HepG2 (cell line): Measurements from ENCODE around the gene CYP27A1. TPM values are rescaled to one million over a fixed set of nuclear protein-coding genes. Genes with fewer than 3 reads are reported as not detected.

Experiments used
- ASH2L ChIP-seq: fragments of 300-600, 200-600 bp; sonication (generic); IDR thresholded peaks from 2 replicates; pipeline ENCODE4 v1.7.0; 2017; ENCODE audit warnings: low read depth, mild to moderate bottlenecking, moderate library complexity, mixed read lengths, low read length; ENCODE audit not compliant: insufficient read length
- DNMT3B ChIP-seq: conservative IDR thresholded peaks from 2 replicates; pipeline ENCODE4 v1.6.1; 2016; ENCODE audit warnings: missing biosample characterization, control low read depth
- JUN ChIP-seq: sonication (generic); formaldehyde crosslinking; IDR thresholded peaks from 2 replicates; pipeline ENCODE4 v1.4.0; 2020; ENCODE audit warnings: mild to moderate bottlenecking, missing genetic modification reagents
- MIXL1 ChIP-seq: IDR thresholded peaks from 2 replicates; pipeline ENCODE4 v1.6.1; 2016
- PHF20 ChIP-seq: sonication (generic); formaldehyde crosslinking; IDR thresholded peaks from 2 replicates; pipeline ENCODE4 v1.5.0; 2020; ENCODE audit warnings: mild to moderate bottlenecking, missing genetic modification reagents
- SOX6 ChIP-seq, 2 experiments: fragments of 450-650 bp in 1 of 2; sonication (generic) in 1 of 2; formaldehyde crosslinking in 1 of 2; IDR thresholded peaks; 2 replicates each; pipeline versions ENCODE4 v1.4.0 to v1.6.1; 2017 to 2020; ENCODE audit warnings: antibody characterized with exemption in 1 of 2, mild to moderate bottlenecking in 1 of 2, missing genetic modification reagents in 1 of 2
- SUZ12 ChIP-seq: fragments of 150-350 bp; IDR thresholded peaks from 2 replicates; pipeline ENCODE4 v1.6.1; 2014; ENCODE audit warnings: low read depth, low read length
- TAF15 ChIP-seq: fragments of 200-400 bp; formaldehyde crosslinking; IDR thresholded peaks from one replicate; pipeline ENCODE4 v1.6.1; 2018; ENCODE audit warnings: mild to moderate bottlenecking, low read depth, low read length; ENCODE audit not compliant: poor library complexity, severe bottlenecking
- THYN1 ChIP-seq: sonication (generic); formaldehyde crosslinking; IDR thresholded peaks from 2 replicates; pipeline ENCODE4 v1.8.1; 2023; ENCODE audit warnings: low read depth, mild to moderate bottlenecking, moderate library complexity, missing genetic modification reagents, borderline replicate concordance
- ZFAT ChIP-seq: sonication (generic); formaldehyde crosslinking; conservative IDR thresholded peaks from 2 replicates; pipeline ENCODE4 v1.8.1; 2023; ENCODE audit warnings: missing genetic modification reagents, inconsistent platforms
- ZFP90 ChIP-seq: sonication (generic); formaldehyde crosslinking; IDR thresholded peaks from 2 replicates; pipeline ENCODE4 v1.8.0; 2022; ENCODE audit warnings: missing genetic modification reagents, mild to moderate bottlenecking, inconsistent platforms, borderline replicate concordance
- polyA plus RNA-seq, 8 experiments: library from polyadenylated mRNA; depleted of rRNA in 3 of 8; stranded (reverse) in 7 of 8; unstranded in 1 of 8; fragments of >200 nt; fragmentation: Illumina TruSeq in 4 of 8; extraction: Trizol in 4 of 8; gene quantifications; 2 replicates each; pipeline versions ENCODE4 v1.2.1 to v1.2.3, GENCODE V29; 2011 to 2016; ENCODE audit warnings: low read depth in 4 of 8, missing spikeins in 1 of 8, mixed read lengths in 1 of 8; ENCODE audit not compliant: insufficient read depth in 1 of 8
- total RNA-seq, 5 experiments: library from RNA; depleted of rRNA; stranded (reverse); fragments of >200 nt; fragmentation: Illumina TruSeq; extraction: Trizol; gene quantifications; 2 replicates each; pipeline ENCODE4 v1.2.3, GENCODE V29; 2016; ENCODE audit warnings: low read depth in 1 of 5
- TF ChIP-seq, protein P1 (sequence below), 2 experiments: sonication (generic) in 1 of 2; formaldehyde crosslinking in 1 of 2; IDR thresholded peaks; 2 replicates each; pipeline versions ENCODE4 v1.4.0 to v1.6.1; 2016 to 2020; ENCODE audit warnings: borderline replicate concordance in 1 of 2, low read depth in 1 of 2, mild to moderate bottlenecking in 1 of 2, missing genetic modification reagents in 1 of 2
- TF ChIP-seq, protein P2 (sequence below): sonication (generic); formaldehyde crosslinking; conservative IDR thresholded peaks from 2 replicates; pipeline ENCODE4 v1.8.0; 2022; ENCODE audit warnings: missing genetic modification reagents
- TF ChIP-seq, protein P3 (sequence below): sonication (generic); formaldehyde crosslinking; IDR thresholded peaks from 2 replicates; pipeline ENCODE4 v1.5.1; 2020; ENCODE audit warnings: missing genetic modification reagents, mild to moderate bottlenecking, borderline replicate concordance
- TF ChIP-seq, protein P4 (sequence below): sonication (generic); formaldehyde crosslinking; IDR thresholded peaks from 2 replicates; pipeline ENCODE4 v1.4.0; 2020; ENCODE audit warnings: low read depth, missing genetic modification reagents

CYP27A1 gene
- total and polyA plus RNA-seq, 2 of the 13 experiments (the other 11 are each of a cell fraction or from before 2014, with no cell fraction given): 157 to 266 TPM

DNA sequence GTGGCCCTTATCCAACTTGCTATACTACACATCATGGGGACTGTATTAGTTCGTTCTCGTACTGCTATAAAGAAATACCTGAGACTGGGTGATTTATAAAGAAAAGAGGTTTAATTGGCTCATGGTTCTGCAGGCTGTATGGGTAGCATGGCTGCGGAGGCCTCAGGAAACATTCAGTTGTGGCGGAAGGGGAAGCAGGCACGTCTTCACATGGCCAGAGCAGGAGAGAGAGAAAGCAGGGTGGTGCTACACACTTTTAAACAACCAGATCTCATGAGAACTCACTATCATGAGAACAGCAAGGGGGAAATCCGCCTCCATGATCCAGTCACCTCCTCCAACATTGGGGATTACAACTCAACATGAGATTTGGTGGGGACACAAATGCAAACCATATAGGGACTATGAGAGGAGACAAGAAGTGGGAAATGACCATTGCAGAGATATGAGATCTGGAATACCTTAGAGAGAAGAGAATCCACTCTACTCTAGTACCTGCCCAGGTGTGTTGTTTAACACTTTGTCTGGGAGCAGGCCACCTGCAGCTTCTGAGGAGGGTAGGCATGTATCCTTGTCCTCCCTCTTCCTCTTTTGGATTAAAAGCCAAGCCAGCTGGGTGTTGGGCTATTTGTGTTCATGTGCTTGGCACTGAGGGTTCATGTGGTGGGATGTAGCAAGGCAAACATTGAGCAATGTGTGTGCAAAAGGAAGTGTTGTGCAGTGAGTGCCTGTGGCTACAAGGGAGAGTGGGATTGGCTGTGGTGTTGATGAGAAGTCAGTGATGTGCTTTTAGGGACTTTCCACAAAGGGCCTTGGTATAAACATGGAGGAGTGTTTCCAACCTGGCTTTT, 48.6 kb upstream of the CYP27A1 start (continued):
- TF ChIP-seq, protein P1, sequence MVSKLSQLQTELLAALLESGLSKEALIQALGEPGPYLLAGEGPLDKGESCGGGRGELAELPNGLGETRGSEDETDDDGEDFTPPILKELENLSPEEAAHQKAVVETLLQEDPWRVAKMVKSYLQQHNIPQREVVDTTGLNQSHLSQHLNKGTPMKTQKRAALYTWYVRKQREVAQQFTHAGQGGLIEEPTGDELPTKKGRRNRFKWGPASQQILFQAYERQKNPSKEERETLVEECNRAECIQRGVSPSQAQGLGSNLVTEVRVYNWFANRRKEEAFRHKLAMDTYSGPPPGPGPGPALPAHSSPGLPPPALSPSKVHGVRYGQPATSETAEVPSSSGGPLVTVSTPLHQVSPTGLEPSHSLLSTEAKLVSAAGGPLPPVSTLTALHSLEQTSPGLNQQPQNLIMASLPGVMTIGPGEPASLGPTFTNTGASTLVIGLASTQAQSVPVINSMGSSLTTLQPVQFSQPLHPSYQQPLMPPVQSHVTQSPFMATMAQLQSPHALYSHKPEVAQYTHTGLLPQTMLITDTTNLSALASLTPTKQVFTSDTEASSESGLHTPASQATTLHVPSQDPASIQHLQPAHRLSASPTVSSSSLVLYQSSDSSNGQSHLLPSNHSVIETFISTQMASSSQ (IDR thresholded peaks at IDR 0.05; ENCODE audit: low read depth): 0 out of 2 replicates have a peak, but pooled peaks have one; percentile 18
- TF ChIP-seq, protein P1 (CRISPR knock-in tag; IDR thresholded peaks at IDR 0.05; ENCODE audit: borderline replicate concordance): no peak
- TF ChIP-seq, protein P2, sequence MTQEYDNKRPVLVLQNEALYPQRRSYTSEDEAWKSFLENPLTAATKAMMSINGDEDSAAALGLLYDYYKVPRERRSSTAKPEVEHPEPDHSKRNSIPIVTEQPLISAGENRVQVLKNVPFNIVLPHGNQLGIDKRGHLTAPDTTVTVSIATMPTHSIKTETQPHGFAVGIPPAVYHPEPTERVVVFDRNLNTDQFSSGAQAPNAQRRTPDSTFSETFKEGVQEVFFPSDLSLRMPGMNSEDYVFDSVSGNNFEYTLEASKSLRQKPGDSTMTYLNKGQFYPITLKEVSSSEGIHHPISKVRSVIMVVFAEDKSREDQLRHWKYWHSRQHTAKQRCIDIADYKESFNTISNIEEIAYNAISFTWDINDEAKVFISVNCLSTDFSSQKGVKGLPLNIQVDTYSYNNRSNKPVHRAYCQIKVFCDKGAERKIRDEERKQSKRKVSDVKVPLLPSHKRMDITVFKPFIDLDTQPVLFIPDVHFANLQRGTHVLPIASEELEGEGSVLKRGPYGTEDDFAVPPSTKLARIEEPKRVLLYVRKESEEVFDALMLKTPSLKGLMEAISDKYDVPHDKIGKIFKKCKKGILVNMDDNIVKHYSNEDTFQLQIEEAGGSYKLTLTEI (CRISPR knock-in tag): no peak
- TF ChIP-seq ASH2L (peak; percentile 24), THYN1 (CRISPR knock-in tag) (peak; percentile 85; the same call in 1 of the 2 replicates), SUZ12 (no peak), MIXL1 (CRISPR knock-in tag) (peak; percentile 63; the same call in 1 of the 2 replicates), JUN (peak; percentile 50; the same call in 1 of the 2 replicates), ZFAT (CRISPR knock-in tag) (no peak), DNMT3B (CRISPR knock-in tag) (peak; percentile 83; the same call in 1 of the 2 replicates), PHF20 (no peak), ZFP90 (CRISPR knock-in tag) (no peak), SOX6 (IDR thresholded peaks at IDR 0.05) (no peak), SOX6 (CRISPR knock-in tag; IDR thresholded peaks at IDR 0.05) (peak; percentile 86), TAF15 (no peak)
- TF ChIP-seq, protein P3, sequence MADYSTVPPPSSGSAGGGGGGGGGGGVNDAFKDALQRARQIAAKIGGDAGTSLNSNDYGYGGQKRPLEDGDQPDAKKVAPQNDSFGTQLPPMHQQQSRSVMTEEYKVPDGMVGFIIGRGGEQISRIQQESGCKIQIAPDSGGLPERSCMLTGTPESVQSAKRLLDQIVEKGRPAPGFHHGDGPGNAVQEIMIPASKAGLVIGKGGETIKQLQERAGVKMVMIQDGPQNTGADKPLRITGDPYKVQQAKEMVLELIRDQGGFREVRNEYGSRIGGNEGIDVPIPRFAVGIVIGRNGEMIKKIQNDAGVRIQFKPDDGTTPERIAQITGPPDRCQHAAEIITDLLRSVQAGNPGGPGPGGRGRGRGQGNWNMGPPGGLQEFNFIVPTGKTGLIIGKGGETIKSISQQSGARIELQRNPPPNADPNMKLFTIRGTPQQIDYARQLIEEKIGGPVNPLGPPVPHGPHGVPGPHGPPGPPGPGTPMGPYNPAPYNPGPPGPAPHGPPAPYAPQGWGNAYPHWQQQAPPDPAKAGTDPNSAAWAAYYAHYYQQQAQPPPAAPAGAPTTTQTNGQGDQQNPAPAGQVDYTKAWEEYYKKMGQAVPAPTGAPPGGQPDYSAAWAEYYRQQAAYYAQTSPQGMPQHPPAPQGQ: no peak
- TF ChIP-seq, protein P4, sequence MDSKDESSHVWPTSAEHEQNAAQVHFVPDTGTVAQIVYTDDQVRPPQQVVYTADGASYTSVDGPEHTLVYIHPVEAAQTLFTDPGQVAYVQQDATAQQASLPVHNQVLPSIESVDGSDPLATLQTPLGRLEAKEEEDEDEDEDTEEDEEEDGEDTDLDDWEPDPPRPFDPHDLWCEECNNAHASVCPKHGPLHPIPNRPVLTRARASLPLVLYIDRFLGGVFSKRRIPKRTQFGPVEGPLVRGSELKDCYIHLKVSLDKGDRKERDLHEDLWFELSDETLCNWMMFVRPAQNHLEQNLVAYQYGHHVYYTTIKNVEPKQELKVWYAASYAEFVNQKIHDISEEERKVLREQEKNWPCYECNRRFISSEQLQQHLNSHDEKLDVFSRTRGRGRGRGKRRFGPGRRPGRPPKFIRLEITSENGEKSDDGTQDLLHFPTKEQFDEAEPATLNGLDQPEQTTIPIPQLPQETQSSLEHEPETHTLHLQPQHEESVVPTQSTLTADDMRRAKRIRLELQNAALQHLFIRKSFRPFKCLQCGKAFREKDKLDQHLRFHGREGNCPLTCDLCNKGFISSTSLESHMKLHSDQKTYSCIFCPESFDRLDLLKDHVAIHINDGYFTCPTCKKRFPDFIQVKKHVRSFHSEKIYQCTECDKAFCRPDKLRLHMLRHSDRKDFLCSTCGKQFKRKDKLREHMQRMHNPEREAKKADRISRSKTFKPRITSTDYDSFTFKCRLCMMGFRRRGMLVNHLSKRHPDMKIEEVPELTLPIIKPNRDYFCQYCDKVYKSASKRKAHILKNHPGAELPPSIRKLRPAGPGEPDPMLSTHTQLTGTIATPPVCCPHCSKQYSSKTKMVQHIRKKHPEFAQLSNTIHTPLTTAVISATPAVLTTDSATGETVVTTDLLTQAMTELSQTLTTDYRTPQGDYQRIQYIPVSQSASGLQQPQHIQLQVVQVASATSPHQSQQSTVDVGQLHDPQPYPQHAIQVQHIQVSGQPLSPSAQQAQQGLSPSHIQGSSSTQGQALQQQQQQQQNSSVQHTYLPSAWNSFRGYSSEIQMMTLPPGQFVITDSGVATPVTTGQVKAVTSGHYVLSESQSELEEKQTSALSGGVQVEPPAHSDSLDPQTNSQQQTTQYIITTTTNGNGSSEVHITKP (CRISPR knock-in tag): no peak
